ENCODE data around the gene GOLGA1.
"Not testable (repeated sequence)": the region's sequence is repeated elsewhere in the genome, so short reads cannot be mapped to it uniquely, and the experiment has no call there.

The GOLGA1 gene

DNA sequence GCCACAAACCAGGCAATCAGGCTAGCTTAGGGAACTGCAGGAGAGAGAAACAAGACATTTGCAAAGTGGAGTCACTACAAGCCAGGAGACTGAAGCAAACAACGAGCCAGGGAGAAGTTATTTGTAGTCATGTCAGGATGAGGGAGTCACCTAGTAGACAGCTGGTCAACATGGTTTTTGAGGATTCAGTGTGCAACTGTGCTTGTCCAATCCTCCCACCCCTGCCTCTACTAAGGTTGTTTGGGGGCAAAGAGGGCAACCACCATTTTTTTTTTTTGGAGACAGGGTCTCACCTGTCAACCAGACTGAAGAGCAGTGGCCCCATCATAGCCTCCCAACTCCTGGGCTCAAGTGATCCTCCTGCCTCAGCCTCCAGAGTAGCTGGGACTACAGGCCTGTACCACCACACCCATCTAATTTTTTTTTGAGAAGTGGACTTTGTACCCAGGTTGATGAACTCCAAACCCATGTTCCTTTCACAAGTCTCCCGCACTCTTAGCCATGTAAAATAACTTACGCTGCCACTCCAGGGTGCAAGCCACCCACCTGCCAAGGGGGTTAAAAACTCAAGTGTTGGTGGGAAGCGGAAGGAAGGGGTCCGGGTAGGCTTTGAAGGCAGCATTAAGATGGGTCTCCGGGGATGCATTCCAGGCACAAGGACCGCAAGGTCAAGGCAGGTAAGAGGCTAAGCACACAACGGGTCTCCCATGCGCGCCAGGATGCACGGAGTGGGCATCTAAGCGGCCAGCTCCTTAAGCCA, 80.1 kb downstream of the GOLGA1 start:
- no peak for DNase-seq (ENCODE audit: low read depth, low spot score)

DNA sequence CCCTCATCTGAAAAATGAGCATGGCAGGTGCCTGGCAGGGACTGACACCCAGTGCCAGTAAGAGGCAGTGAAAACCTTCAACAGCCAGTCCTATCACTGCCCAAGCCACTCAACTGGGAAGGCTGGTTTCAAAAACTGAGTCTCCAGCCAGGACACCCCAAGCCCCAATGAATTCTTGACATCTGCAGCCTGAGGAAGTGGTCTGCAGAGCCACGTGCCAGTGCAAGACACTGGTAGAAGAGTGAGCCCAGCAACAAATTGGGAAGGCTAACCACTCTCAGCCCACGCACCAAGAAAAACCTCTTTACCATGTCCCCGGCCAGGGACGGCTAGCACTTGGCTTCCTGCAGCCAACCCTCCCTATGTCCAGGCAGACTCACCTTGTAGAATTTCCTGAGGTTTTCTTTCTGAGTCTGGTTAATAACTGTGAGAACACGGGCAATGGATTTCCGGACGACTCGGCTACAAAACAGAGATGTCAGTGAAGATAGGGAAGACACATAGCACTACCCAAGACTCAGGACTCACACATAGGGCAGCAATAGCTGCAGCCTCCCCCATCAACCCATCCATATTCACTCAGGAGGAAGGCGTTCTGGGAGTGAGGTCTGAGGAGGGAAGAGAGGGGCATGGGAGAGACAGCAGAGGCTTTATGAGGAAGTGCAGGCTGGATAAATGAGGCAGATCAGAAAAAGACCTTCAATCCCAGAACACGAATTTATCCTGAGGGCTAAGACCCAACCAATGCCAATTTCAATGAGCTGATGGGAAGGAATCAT, 80.9 kb downstream of the GOLGA1 start:
- no peak for DNase-seq (ENCODE audit: low read depth, low spot score)

DNA sequence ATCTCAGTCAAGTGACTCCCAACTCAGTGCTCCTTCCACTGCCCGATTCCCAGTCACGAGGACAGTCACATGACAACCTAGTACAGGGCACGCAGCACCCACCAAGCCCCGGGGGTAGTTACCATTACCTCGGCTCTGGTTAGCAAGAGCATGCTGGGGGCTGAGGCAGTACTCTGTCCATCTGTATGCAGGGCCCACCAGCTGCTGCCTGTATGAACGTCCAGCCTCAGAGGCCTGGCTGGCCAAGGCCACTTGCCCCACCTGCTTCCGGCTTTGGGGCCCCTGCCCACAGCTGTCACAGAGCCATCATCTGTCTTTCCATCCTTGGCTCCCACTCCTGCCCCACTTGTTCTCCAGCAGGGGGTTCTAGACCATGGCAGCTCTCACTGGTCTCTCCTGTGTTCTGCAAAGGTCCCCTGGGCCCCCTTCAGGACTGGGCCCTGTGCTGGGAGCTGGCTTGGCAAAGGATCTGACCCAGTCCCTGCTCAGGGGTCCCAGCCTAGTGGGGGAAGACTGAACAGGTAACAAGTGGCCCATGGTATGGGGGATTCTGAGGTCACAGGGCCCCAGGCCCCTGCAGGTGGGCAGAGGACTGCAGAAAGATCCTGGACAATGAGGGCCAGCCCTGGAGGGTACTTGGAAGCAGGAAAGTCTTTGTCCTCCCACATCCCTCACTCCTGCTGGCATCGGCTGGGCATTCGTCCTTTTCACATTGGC, 82.4 kb downstream of the GOLGA1 start:
- DNase-seq (ENCODE audit: low read depth, low spot score), result no peak

DNA sequence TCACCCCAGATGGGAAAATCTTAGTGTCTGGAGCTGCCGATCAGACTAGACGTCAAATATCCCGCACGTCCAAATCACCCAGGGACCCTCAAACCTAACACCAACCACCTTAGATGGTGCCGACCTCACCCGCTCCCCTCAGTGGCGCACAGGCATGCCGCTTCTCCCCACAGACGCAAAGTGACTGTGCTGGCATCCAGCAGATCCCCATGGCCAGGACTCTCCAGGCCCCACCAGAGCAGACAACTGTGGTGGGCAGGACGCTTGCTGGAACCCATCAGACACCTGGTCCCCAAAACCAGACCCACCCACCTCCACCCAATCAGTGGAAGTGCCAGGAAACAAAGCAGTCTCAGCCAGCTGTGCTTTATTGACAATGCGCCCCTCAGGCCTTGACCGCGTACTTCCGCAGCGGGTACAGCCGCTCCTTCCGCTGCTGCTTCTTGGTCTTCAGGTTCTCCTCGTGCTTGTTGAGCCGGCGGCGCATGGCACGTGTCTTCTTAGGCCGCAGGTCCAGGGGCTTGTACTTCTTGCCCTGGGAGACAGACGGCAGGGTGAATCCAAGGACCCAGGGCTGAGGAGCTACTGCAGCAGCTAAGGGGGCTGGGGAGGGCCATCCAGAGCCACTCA, 83.2 kb downstream of the GOLGA1 start:
- no peak for DNase-seq (ENCODE audit: low read depth, low spot score)

DNA sequence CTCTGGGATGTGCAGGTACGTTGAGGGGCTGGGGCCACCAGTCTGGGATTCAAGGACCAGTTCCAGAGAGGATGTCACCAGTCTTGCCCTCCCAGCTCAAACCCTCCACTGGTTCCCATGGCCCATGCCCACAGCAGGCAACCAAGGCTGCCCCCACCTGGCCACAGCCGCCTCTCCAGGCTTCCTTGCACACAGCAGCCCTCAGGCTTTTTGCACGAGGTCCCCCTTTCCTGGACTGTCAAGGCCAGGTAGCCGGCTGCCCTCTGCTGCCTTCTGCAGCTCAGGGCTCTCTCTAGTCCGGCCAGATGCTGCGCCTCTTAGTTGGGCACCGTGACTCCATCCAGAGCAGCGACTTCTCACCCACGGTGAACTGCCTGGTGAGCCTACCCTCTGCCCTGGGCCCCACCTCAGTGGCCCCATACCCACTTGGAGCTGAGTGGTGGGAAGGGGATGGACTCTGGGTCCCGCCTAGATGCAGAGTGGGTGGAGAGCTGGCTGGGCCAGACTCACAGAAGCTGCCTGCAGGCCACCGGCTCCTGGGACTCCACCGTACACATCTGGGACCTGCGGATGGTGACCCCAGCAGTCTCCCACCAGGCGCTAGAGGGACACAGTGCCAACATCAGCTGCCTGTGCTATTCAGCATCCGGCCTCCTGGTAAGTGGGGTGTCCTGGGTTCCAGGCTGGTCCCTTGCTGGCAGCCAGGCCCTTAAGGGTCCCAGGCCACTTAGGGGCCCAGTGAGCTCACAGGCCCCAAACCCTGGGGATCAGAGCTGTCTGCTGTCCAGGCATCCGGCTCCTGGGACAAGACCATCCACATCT, 84.7 kb downstream of the GOLGA1 start:
- no peak for DNase-seq (ENCODE audit: low read depth, low spot score)

DNA sequence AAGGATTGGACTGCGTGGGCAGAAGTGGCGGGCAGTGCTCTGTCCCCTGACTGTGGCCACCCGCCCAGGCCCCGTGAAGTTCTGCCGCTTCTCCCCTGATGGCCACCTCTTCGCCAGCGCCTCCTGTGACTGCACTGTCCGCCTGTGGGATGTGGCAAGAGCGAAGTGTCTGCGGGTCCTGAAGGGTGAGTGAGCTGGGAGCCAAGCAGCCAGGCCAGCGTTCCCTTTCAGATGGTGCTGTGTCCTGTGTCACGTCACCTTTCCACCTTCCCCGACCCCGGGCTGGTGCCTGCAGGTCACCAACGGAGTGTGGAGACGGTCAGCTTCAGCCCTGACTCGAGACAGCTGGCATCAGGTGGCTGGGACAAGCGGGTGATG, 85.3 kb downstream of the GOLGA1 start:
- DNase-seq (ENCODE audit: low read depth, low spot score), result no peak

DNA sequence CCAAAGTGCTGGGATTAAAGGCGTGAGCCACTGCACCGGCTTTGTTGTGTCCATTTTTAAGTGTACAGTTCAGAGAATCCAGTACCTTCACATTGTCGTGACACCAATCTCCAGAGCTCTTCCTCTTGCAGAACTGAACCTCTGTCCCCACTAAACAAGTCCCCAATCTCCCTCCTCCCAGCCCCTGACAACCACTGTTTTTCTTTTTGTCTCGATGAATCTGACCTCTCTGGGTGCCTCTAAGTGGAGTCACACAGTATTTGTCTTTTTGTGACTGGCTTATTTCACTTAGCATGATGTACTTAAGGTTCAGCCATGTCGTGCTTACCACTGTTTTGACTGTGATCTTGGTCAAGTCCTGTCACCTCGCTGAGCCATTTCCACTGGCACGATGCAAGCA, 86.1 kb downstream of the GOLGA1 start:
- no peak for DNase-seq (ENCODE audit: low read depth, low spot score)

DNA sequence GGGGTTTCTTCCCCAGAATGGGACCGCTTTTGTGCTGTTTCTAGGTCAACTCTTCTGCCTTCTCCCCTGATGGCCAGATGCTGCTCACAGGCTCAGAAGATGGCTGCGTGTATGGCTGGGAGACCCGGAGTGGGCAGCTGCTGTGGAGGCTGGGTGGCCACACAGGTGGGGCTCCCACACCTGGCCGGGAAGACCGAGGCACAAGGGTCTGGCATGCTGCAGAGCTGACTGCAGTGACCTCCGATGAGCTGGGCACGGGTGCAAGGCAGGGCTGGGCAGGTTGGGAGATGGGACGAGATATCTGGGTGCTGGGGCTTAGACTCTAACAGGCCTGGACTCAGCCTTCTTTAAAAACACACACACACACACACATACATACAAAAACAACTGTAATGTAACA, 86.7 kb downstream of the GOLGA1 start:
- no peak for DNase-seq (ENCODE audit: low read depth, low spot score)

DNA sequence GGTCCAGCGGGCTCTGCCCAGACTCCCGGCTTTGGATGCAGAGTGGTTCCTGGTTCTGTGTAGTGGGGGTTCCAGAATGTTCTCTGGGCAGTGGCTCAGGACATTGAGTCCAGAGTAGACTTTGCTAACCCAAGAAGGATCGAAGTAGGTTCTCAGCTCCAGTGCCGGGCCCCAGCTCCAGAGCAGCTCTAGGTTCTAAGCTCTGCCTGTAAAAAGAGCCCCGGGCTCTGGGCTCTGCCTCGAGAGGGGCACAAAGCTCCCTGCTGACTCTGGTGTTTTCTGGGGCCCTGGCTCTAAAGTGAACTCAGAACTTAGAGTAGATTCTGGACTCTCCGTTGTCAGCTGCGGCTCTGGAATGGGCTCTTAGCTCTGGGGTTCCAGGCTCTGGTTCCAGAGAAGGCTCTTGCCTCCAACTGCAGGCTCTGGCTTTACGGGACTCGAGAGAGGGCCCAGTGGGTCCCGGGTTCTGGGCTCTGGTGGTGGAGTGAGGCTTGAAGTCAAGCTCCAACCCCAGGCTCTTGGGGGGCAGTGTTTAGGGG, 87.2 kb downstream of the GOLGA1 start:
- no peak for DNase-seq (ENCODE audit: low read depth, low spot score)

DNA sequence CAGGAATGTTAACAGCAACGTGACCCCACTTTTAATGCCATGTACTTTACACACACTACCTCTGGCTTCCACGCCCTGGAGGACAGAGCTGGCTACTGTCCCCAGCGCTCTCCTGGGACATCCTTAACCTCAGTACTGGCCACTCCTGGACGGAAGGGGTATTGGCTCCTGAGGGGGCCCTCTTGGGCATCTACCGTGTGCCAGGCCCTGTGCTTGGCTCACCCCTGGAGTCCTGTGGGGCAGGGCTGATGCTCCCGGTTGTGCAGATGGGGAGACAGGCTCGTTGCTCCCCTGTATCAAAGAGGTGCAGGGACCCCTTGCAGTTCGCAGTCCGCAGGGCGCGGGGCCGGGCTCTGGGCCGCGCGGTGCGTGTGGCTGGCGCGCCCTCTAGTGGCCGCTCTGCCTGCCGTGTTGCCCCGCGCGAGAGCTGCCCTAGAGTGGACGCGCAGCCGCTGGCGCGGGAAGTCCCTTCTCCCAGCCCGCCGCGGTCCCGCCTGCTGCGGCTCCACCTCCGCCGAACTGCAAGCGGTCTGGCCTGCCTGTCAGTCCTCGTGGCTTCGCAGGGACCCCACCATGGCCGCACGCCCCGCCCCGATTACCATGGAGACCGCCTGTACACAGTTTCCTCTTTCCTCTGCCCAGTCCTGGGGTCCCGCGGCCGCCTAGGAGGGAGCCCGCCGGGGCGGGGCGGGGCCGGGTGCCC, 87.9 kb downstream of the GOLGA1 start, which contains the start of gene WDR38:
TSS of gene WDR38 (plus strand) at position 632 of the 703 bp plus-strand sequence. CDS start 72 bp downstream, outside the sequence.
- no peak for DNase-seq (ENCODE audit: low read depth, low spot score)

DNA sequence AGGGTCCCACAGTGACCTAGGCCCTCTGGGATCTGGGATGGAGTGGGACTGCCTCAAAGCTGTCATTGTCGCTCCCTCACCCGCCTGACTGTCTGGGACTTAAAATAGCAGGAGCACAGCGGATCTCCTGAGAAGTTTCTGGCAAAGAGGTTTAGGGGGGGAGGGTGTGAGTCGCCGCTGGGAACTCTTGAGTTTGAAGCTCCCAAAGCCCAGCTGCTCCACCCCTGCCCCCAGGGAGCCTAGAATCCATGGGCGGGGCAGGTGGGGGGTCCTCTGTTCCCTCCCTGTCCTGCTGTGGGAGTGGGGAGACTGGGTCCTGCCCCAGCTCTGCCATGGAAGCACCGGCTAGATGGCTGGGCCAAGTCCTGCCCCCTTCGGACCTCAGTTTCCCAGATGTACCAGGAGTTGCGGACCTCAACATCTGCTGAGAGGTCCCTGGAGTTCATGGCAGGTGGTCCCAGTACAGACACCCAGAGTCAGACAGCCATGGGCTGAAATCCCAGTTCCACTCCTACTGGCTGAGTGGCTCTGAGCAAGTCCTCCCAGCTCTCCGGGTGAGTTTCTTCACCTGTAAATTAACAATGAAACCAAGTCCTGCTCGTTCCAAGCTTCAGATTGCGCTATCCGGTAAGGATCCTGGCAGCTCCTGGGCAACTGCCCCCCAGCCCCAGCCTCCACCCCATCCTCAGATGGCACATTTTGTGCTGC, 88.6 kb downstream of the GOLGA1 start:
- DNase-seq (ENCODE audit: low read depth, low spot score), result no peak

DNA sequence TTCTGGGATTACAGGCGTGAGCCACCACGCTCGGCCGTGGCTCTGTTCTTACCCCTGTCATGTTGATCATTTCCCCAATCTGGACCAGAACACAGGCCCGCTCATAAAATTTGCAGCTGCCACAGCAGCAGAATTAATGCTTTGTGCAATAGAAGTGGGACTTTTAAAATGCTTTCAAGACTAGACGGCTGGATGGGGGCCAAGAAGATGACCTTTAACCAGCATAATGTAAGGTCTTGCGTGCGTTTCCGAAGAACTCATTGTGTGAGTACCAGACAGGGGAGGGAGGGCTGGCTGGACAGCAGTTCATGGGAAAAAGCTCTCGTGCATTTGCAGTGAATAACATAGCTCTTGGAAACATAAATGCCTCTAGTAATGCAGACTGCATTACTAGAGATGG, 91.1 kb downstream of the GOLGA1 start:
- DNase-seq (ENCODE audit: low read depth, low spot score), result no peak

DNA sequence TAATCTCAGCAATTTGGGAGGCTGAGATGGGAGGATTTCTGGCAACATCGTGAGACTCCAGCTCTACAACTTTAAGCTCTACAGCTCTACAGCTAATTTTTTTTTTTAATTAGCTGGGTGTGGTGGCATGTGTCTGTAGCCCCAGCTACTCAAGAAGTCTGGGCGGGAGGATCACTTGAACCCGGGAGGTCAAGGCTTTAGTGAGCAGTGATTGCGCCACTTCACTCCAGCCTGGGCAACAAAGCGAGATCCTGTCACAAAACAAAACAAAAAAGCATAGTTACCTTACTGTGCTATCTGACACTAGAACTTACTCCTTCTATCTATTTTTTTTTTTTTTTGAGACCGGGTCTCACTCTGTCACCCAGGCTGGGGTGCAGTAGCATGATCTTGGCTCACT, 93.9 kb downstream of the GOLGA1 start:
- no peak for DNase-seq (ENCODE audit: low read depth, low spot score)

DNA sequence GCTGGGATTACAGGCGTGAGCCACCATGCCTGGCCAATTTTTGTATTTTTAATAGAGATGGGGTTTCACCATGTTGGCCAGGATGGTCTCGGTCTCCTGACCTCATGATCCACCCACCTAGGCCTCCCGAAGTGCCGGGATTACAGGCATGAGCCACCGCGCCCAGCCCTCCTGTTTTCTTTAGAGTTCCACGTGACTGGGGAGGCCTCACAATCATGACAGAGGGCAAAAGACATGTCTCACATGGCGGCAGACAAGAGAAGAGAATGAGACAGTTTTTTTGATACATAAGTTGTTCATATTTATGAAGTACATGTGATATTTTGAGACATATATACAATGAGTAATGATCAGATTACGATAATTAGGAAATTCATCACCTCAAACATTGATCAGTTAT, 94.4 kb downstream of the GOLGA1 start:
- not testable (repeated sequence) for DNase-seq (ENCODE audit: low read depth, low spot score)

DNA sequence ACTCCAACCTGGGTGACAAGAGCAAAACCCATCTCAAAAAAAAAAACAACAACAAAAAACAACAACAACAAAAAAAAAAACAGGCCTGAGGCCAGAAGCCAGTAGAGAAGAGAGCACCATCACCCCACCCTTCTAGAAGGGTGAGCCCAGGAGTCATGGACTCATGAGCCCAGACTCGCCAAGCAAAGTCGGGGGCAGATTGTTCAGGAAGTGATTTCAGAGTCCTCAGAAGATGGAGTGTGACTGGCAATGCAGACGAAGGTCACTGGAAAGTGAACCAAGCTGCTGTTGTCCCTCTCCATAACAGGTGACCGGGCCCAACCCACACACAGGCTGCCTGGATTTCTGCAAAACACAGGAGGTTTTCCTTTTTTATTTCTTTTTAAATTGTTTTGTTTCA, 96.6 kb downstream of the GOLGA1 start:
- DNase-seq (ENCODE audit: low read depth, low spot score), result no peak

DNA sequence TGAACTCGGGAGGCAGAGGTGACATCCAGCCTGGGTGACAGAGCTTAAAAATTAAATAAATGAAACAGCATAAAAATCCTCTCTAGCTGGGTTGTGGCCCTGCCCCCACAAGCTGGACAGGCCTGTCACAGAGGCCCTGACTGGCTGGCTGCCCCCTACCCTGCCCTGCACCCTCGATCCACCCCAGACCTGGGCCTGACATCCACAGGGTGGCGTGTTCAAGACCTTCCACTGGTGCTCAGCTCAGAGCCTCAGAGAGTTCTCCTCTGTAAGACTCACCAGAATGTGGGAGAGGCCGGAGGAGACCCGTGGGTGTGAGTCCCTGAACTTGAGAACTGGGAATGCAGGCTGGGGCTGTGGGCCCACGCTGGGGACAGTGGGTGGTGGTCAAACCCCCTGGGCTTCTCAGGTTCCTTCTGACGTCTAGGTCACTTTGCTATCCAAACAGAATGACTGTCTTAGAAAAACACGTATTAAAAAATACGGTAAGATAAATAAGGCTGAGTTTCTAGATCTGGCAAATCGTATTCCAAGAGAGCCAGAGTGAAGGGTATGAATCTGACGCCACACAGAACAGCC, 97.3 kb downstream of the GOLGA1 start:
- peak; percentile 81 for DNase-seq (ENCODE audit: low read depth, low spot score)

DNA sequence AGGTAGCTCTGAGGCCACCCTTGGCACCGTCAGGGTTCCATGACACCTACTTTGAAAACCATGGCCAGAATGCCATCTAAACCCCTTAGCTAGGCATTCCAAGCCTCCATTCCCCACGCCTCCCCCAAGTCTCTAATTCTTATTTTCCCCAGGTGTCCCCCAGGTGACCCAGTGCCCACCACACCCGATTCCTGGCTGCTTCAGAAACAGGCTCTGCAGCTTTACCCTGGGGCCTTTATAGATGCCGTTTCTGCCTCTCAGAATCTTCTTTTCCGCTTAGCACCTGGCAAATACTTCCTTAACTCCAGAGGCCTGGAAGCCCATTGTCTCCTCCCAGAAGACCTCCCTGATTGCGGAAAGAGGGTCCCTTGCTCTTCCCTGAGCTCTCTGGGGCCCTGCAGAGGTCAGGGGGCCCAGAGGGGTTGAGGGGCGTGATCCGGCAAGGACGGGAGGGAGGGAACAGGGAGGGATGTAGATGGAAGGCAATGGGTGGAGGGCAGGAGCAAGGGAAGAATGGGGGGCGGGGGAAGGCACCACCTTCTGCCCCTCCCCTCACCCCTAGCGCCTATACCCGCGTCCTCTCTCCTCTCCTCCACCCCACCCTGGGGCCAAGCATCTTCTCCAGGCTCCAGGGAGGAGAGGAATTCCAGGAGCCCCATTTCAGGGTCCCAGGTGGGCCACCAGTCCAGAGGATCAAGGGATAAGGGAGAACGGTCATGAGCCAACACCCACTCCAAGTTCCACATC, 99.6 kb downstream of the GOLGA1 start:
- DNase-seq (ENCODE audit: low read depth, low spot score), result no peak

DNA sequence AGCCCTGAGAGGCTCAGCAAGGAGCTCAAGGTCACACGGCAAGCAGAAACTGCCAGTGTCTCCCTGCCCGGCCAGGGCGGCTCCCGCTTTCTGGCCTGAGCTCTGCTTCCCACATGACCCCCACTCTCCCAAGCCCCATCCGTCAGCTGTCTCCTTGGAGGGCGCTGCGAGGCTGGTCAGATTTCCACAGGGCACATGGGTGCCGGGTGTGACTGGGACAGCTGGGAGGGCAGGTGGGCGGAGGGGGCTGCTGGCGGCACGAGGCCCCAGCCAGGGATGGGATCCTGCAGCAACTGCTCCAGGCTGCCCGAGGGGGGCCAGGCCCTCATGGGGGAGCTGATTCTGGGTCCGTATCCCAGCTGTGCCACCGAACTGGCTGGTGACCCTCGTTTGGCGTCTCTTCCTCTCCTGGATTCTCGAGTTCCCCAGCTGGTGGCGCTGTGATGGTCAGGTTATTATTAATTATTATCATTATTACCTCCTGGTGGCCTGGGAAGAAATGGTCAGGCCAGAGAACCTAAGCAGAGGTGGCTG, 100.5 kb downstream of the GOLGA1 start:
- DNase-seq (ENCODE audit: low read depth, low spot score), result no peak
